Posterior cingulate gyrus (tissue), 11 donors: ENCODE results near the gene LRRC36.

ENCODE experiments used
- DNase-seq, 10 donors: peaks; one replicate each; pipeline versions ENCODE4 v3.0.0 to v3.0.0-alpha.2; 2020 to 2021; ENCODE audit warnings: mixed read lengths in 3 of 10
- intact Hi-C: fragments of 100-400 bp; cut with DNase I; formaldehyde crosslinking; loops from one replicate; pipeline ENCODE4 v1.15.1; 2023

LRRC36 gene

GRCh38 chr16:67326472-67327309 is at the start of gene LRRC36, which contains the start of gene KCTD19:
Gene LRRC36, plus strand, starts transcription at chr16:67326815. Its CDS starts 48 bp downstream, at chr16:67326863.
Gene KCTD19, minus strand, starts transcription at chr16:67326741. Its CDS starts 34 bp downstream, at chr16:67326707.
- DNase-seq: peak in 9 of 10 donors; percentile 17 to 91 (median 39)
- intact Hi-C loops: no loop called here

- intact Hi-C loops: loop anchor here (10.0 kb wide), 1 partner anchor 187 kb away; no protein-coding TSS in a partner anchor
- peak in 2 of 10 donors; percentile 30 to 52 for DNase-seq
Observed at GRCh38 chr16:67277294-67277998, 49.2 kb upstream of the LRRC36 start.

- intact Hi-C loops: loop anchor here (10.0 kb wide), 1 partner anchor 187 kb away; no protein-coding TSS in a partner anchor
- peak in 2 of 10 donors; percentile 70 to 75 for DNase-seq
Observed at GRCh38 chr16:67277999-67278772, 48.4 kb upstream of the LRRC36 start.

GRCh38 chr16:67278773-67279295 is 47.8 kb upstream of the LRRC36 start:
- intact Hi-C loops: loop anchor here (10.0 kb wide), 1 partner anchor 186 kb away; no protein-coding TSS in a partner anchor
- peak in 1 of 10 donors; percentile 67 for DNase-seq

- intact Hi-C loops: loop anchor here (10.0 kb wide), 1 partner anchor 185 kb away; no protein-coding TSS in a partner anchor
- peak in 6 of 10 donors; percentile 12 to 75 (median 48) for DNase-seq
Observed at GRCh38 chr16:67279296-67280089, 47.1 kb upstream of the LRRC36 start, which contains the start of gene PLEKHG4. Gene PLEKHG4, plus strand, starts transcription at chr16:67279532. Its CDS starts 513 bp downstream, at chr16:67280045.

GRCh38 chr16:67280090-67281015 is 46.3 kb upstream of the LRRC36 start:
- intact Hi-C loops: no loop called here
- peak in 2 of 10 donors; percentile 77 to 79 for DNase-seq

- DNase-seq: peak in 2 of 10 donors; percentile 59 to 77
- intact Hi-C loops: no loop called here
Observed at GRCh38 chr16:67281536-67282446, 44.8 kb upstream of the LRRC36 start.

GRCh38 chr16:67282447-67282805 is 44.2 kb upstream of the LRRC36 start:
- intact Hi-C loops: no loop called here

GRCh38 chr16:67283039-67283825 is 43.4 kb upstream of the LRRC36 start:
- intact Hi-C loops: no loop called here
- peak in 2 of 10 donors; percentile 3 to 4 for DNase-seq

More at GRCh38 chr16:67282447-67282805, 44.2 kb upstream of the LRRC36 start:
- peak in 3 of 10 donors; percentile 31 to 73 (median 62) for DNase-seq

GRCh38 chr16:67283826-67284555 is 42.6 kb upstream of the LRRC36 start:
- intact Hi-C loops: no loop called here
- DNase-seq: peak in 3 of 10 donors; percentile 42 to 67 (median 48)

GRCh38 chr16:67284699-67285646 is 41.6 kb upstream of the LRRC36 start:
- intact Hi-C loops: no loop called here
- peak in 8 of 10 donors; percentile 25 to 90 (median 38) for DNase-seq

GRCh38 chr16:67286441-67287235 is 40.0 kb upstream of the LRRC36 start:
- intact Hi-C loops: no loop called here
- DNase-seq: peak in 3 of 10 donors; percentile 57 to 71 (median 66)

GRCh38 chr16:67287960-67288359 is 38.7 kb upstream of the LRRC36 start:
- intact Hi-C loops: no loop called here
- DNase-seq: peak in 3 of 10 donors; percentile 55 to 73 (median 62)
